HEK293 (cell line): ENCODE data around the gene PKM.
A peak's percentile ranks its signal among the peaks of the same experiment; 100 is the strongest.

Source experiments
- EGR2 ChIP-seq: fragments of 450-650 bp; formaldehyde crosslinking; IDR thresholded peaks from 2 replicates; pipeline ENCODE4 v1.5.1; 2016; ENCODE audit warnings: low read depth, missing biosample characterization, missing genetic modification characterization
- ELK4 ChIP-seq: IDR thresholded peaks from 2 replicates; pipeline ENCODE4 v1.6.1; 2011; ENCODE audit warnings: mild to moderate bottlenecking, low read depth, low read length, borderline replicate concordance
- IKZF3 ChIP-seq: fragments of 450-650 bp; IDR thresholded peaks from 2 replicates; pipeline ENCODE4 v1.5.0; 2018; ENCODE audit warnings: missing biosample characterization, mild to moderate bottlenecking, missing genetic modification characterization, moderate library complexity
- KLF1 ChIP-seq: fragments of 450-650 bp; formaldehyde crosslinking; IDR thresholded peaks from 2 replicates; pipeline ENCODE4 v1.5.1; 2016; ENCODE audit warnings: missing biosample characterization, missing genetic modification characterization
- KLF10 ChIP-seq: fragments of 450-650 bp; IDR thresholded peaks from 2 replicates; pipeline ENCODE4 v1.5.1; 2018; ENCODE audit warnings: missing biosample characterization, mild to moderate bottlenecking, missing genetic modification characterization
- OSR2 ChIP-seq: fragments of 450-650 bp; formaldehyde crosslinking; IDR thresholded peaks from 2 replicates; pipeline ENCODE4 v1.5.1; 2016; ENCODE audit warnings: missing biosample characterization, missing genetic modification characterization
- SCRT2 ChIP-seq: fragments of 450-650 bp; formaldehyde crosslinking; IDR thresholded peaks from 2 replicates; pipeline ENCODE4 v1.5.1; 2016; ENCODE audit warnings: missing biosample characterization, missing genetic modification characterization
- SP7 ChIP-seq: fragments of 450-650 bp; formaldehyde crosslinking; IDR thresholded peaks from 2 replicates; pipeline ENCODE4 v1.5.1; 2016; ENCODE audit warnings: missing biosample characterization, missing genetic modification characterization
- WT1 ChIP-seq: fragments of 450-650 bp; formaldehyde crosslinking; IDR thresholded peaks from 2 replicates; pipeline ENCODE4 v1.5.1; 2016; ENCODE audit warnings: missing biosample characterization, missing genetic modification characterization
- ZBTB11 ChIP-seq: fragments of 450-650 bp; formaldehyde crosslinking; conservative IDR thresholded peaks from 2 replicates; pipeline ENCODE4 v1.5.1; 2016; ENCODE audit warnings: low read depth, missing biosample characterization, missing genetic modification characterization
- ZBTB17 ChIP-seq: fragments of 450-650 bp; formaldehyde crosslinking; IDR thresholded peaks from 2 replicates; pipeline ENCODE4 v1.5.1; 2016; ENCODE audit warnings: missing biosample characterization, missing genetic modification characterization
- ZBTB20 ChIP-seq: fragments of 450-650 bp; formaldehyde crosslinking; IDR thresholded peaks from 2 replicates; pipeline ENCODE4 v1.5.1; 2016; ENCODE audit warnings: missing biosample characterization, missing genetic modification characterization
- ZBTB21 ChIP-seq: fragments of 450-650 bp; formaldehyde crosslinking; IDR thresholded peaks from 2 replicates; pipeline ENCODE4 v1.5.1; 2017; ENCODE audit warnings: missing biosample characterization, missing genetic modification characterization
- ZNF146 ChIP-seq: fragments of 450-650 bp; formaldehyde crosslinking; IDR thresholded peaks from 2 replicates; pipeline ENCODE4 v1.5.1; 2016; ENCODE audit warnings: missing biosample characterization, missing genetic modification characterization
- ZNF335 ChIP-seq: fragments of 450-650 bp; formaldehyde crosslinking; conservative IDR thresholded peaks from 2 replicates; pipeline ENCODE4 v1.5.1; 2016; ENCODE audit warnings: missing biosample characterization, missing genetic modification characterization
- ZNF366 ChIP-seq: fragments of 450-650 bp; formaldehyde crosslinking; conservative IDR thresholded peaks from 2 replicates; pipeline ENCODE4 v1.5.1; 2016; ENCODE audit warnings: missing biosample characterization, missing genetic modification characterization
- ZNF394 ChIP-seq: fragments of 450-650 bp; formaldehyde crosslinking; IDR thresholded peaks from 2 replicates; pipeline ENCODE4 v1.5.1; 2016; ENCODE audit warnings: missing biosample characterization, missing genetic modification characterization, mild to moderate bottlenecking, moderate library complexity, borderline replicate concordance
- ZNF548 ChIP-seq: fragments of 450-650 bp; formaldehyde crosslinking; IDR thresholded peaks from 2 replicates; pipeline ENCODE4 v1.5.1; 2016; ENCODE audit warnings: missing biosample characterization, missing genetic modification characterization
- ZNF561 ChIP-seq: fragments of 450-650 bp; IDR thresholded peaks from 2 replicates; pipeline ENCODE4 v1.5.1; 2018; ENCODE audit warnings: missing biosample characterization, missing genetic modification characterization, borderline replicate concordance
- ZNF768 ChIP-seq: fragments of 450-650 bp; formaldehyde crosslinking; IDR thresholded peaks from 2 replicates; pipeline ENCODE4 v1.5.1; 2018; ENCODE audit warnings: missing biosample characterization, mild to moderate bottlenecking, missing genetic modification characterization
- ZNF776 ChIP-seq: fragments of 450-650 bp; formaldehyde crosslinking; IDR thresholded peaks from 2 replicates; pipeline ENCODE4 v1.5.0; 2017; ENCODE audit warnings: missing biosample characterization, missing genetic modification characterization, borderline replicate concordance
- ZSCAN23 ChIP-seq: fragments of 450-650 bp; formaldehyde crosslinking; IDR thresholded peaks from 2 replicates; pipeline ENCODE4 v1.5.1; 2016; ENCODE audit warnings: missing biosample characterization, missing genetic modification characterization
- TF ChIP-seq, protein P1 (sequence below): fragments of 450-650 bp; formaldehyde crosslinking; IDR thresholded peaks from 2 replicates; pipeline ENCODE4 v1.5.1; 2016; ENCODE audit warnings: missing biosample characterization, missing genetic modification characterization
- TF ChIP-seq, protein P2 (sequence below): fragments of 450-650 bp; formaldehyde crosslinking; IDR thresholded peaks from 2 replicates; pipeline ENCODE4 v1.5.1; 2016; ENCODE audit warnings: missing biosample characterization, missing genetic modification characterization

PKM gene

GRCh38 chr15:72237029-72237852, 6.3 kb upstream of the PKM start (continued):
- peak; percentile 67; the same call in 1 of the 2 replicates for TF ChIP-seq ZNF561 (tag by site-specific recombination)
- TF ChIP-seq OSR2: 0 out of 2 replicates have a peak, but pooled peaks have one; percentile 9
- 0 out of 2 replicates have a peak, but pooled peaks have one; percentile 16 for TF ChIP-seq ZBTB20 (tag by site-specific recombination)
- no peak for TF ChIP-seq ELK4
- no peak for TF ChIP-seq ZBTB11 (tag by site-specific recombination)
- peak; percentile 72 for TF ChIP-seq ZNF394 (tag by site-specific recombination)
- peak; percentile 68 for TF ChIP-seq KLF1 (tag by site-specific recombination)
- peak; percentile 66; the same call in 1 of the 2 replicates for TF ChIP-seq IKZF3 (tag by site-specific recombination)
- TF ChIP-seq, protein P1, sequence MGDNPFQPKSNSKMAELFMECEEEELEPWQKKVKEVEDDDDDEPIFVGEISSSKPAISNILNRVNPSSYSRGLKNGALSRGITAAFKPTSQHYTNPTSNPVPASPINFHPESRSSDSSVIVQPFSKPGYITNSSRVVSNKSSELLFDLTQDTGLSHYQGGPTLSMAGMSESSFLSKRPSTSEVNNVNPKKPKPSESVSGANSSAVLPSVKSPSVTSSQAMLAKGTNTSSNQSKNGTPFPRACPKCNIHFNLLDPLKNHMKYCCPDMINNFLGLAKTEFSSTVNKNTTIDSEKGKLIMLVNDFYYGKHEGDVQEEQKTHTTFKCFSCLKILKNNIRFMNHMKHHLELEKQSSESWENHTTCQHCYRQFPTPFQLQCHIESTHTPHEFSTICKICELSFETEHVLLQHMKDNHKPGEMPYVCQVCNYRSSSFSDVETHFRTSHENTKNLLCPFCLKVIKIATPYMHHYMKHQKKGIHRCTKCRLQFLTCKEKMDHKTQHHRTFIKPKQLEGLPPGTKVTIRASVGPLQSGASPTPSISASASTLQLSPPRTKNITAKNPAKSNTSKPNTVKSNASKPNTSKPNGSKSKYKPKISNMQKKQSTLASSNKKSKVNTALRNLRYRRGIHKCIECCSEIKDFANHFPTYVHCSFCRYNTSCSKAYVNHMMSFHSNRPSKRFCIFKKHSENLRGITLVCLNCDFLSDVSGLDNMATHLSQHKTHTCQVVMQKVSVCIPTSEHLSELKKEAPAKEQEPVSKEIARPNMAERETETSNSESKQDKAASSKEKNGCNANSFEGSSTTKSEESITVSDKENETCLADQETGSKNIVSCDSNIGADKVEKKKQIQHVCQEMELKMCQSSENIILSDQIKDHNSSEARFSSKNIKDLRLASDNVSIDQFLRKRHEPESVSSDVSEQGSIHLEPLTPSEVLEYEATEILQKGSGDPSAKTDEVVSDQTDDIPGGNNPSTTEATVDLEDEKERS: no peak
- TF ChIP-seq ZBTB21 (tag by site-specific recombination): peak; percentile 49; the same call in 1 of the 2 replicates
- no peak for TF ChIP-seq ZNF146
- TF ChIP-seq ZBTB17 (tag by site-specific recombination): peak; percentile 88
- 0 out of 2 replicates have a peak, but pooled peaks have one; percentile 45 for TF ChIP-seq KLF10 (tag by site-specific recombination)
- TF ChIP-seq SP7 (tag by site-specific recombination): peak; percentile 86
- TF ChIP-seq ZSCAN23 (tag by site-specific recombination): no peak
- no peak for TF ChIP-seq ZNF768 (tag by site-specific recombination)
- TF ChIP-seq SCRT2 (tag by site-specific recombination): no peak
- no peak for TF ChIP-seq ZNF776 (tag by site-specific recombination)
- peak; percentile 57 for TF ChIP-seq ZNF366
- TF ChIP-seq, protein P2, sequence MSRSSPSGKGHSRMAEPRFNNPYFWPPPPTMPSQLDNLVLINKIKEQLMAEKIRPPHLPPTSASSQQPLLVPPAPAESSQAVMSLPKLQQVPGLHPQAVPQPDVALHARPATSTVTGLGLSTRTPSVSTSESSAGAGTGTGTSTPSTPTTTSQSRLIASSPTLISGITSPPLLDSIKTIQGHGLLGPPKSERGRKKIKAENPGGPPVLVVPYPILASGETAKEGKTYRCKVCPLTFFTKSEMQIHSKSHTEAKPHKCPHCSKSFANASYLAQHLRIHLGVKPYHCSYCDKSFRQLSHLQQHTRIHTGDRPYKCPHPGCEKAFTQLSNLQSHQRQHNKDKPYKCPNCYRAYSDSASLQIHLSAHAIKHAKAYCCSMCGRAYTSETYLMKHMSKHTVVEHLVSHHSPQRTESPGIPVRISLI (tag by site-specific recombination): no peak
- TF ChIP-seq ZNF335: peak; percentile 98
- TF ChIP-seq ZNF548: no peak
- TF ChIP-seq WT1 (tag by site-specific recombination): 0 out of 2 replicates have a peak, but pooled peaks have one; percentile 71
- TF ChIP-seq EGR2 (tag by site-specific recombination): no peak
